AG09309 (cell line): ENCODE data around the gene HINT2.

Experiments
- DNase-seq: peaks from one replicate; pipeline ENCODE4 v3.0.0-alpha.2; 2010; ENCODE audit warnings: low read depth
- H3K4me3 ChIP-seq: 2 replicates; pipeline ENCODE4 v1.5.1; 2011; ENCODE audit warnings: mild to moderate bottlenecking, low read depth, low read length, moderate library complexity; ENCODE audit not compliant: control insufficient read depth
- CTCF ChIP-seq: IDR thresholded peaks from 2 replicates; pipeline ENCODE4 v1.5.1; 2011; ENCODE audit warnings: mild to moderate bottlenecking, low read depth, low read length, inconsistent platforms; ENCODE audit not compliant: insufficient read depth, control insufficient read depth; ENCODE audit errors: missing control alignments

HINT2 gene

GRCh38 chr9:35792024-35792813, 22.6 kb downstream of the HINT2 start:
- no peak for DNase-seq
- peak overlapping the region; percentile 64 for H3K4me3 ChIP-seq
- TF ChIP-seq CTCF: no peak

- H3K4me3 ChIP-seq: peak within 1 kb of the TSS; percentile 64
- TF ChIP-seq CTCF: no peak
- no peak for DNase-seq
Measured at GRCh38 chr9:35791297-35791921, 23.4 kb downstream of the HINT2 start, which contains the start of gene NPR2. Gene NPR2 (plus strand): TSS chr9:35791591. CDS start chr9:35792409, 818 bp downstream.

GRCh38 chr9:35790385-35791296, 24.2 kb downstream of the HINT2 start:
- peak; percentile 87 for TF ChIP-seq CTCF
- peak; percentile 55 for DNase-seq
- peak overlapping the region; percentile 28; the same call in 1 of the 2 replicates for H3K4me3 ChIP-seq

- TF ChIP-seq CTCF: no peak
- DNase-seq: no peak
- H3K4me3 ChIP-seq: no peak overlapping the region
Measured at GRCh38 chr9:35790025-35790384, 24.8 kb downstream of the HINT2 start.

- DNase-seq: no peak
- no peak overlapping the region for H3K4me3 ChIP-seq
- no peak for TF ChIP-seq CTCF
Measured at GRCh38 chr9:35789541-35789940, 25.3 kb downstream of the HINT2 start.

- H3K4me3 ChIP-seq: no peak overlapping the region
- DNase-seq: no peak
- TF ChIP-seq CTCF: no peak
Measured at GRCh38 chr9:35783418-35783817, 31.4 kb downstream of the HINT2 start.
